WTC11 (cell line): ENCODE data around the gene EBF3. TPM values are rescaled to one million over a fixed set of nuclear protein-coding genes. Genes with fewer than 3 reads are reported as not detected.

Experiments
- ATAC-seq: fragments of 200-7000 bp; cut with Tn5 transposase; 2 replicates; pipeline ENCODE4 v1.10.0; 2021; ENCODE audit warnings: mild to moderate bottlenecking, moderate library complexity
- CTCF ChIA-PET: fragments of 300-600 bp; sonication (Branson Sonifier 250); formaldehyde crosslinking; loops from one replicate; lab custom pipeline; 2021; ENCODE audit warnings: antibody characterized with exemption; lab: Charles Lee
- POLR2A ChIA-PET: fragments of 350-600 bp; sonication (Branson Sonifier 250); formaldehyde crosslinking; loops from one replicate; lab custom pipeline; 2021; ENCODE audit warnings: antibody characterized with exemption; lab: Charles Lee
- DNase-seq: peaks from one replicate; pipeline ENCODE4 v3.0.0; 2021; ENCODE audit warnings: low spot score
- H3K27ac Mint-ChIP-seq: 2 replicates; pipeline ENCODE4 v1.8.0; 2021; ENCODE audit warnings: mixed read lengths
- H3K27me3 Mint-ChIP-seq: 2 replicates; pipeline ENCODE4 v1.8.0; 2021; ENCODE audit warnings: low read depth, mild to moderate bottlenecking, moderate library complexity, mixed read lengths
- H3K36me3 Mint-ChIP-seq: 2 replicates; pipeline ENCODE4 v1.8.0; 2021; ENCODE audit warnings: mixed read lengths
- H3K4me1 Mint-ChIP-seq: 2 replicates; pipeline ENCODE4 v1.8.0; 2022; ENCODE audit warnings: mixed read lengths
- H3K4me3 Mint-ChIP-seq: 2 replicates; pipeline ENCODE4 v1.8.0; 2021; ENCODE audit warnings: mild to moderate bottlenecking, moderate library complexity, mixed read lengths
- H3K9me3 Mint-ChIP-seq: 2 replicates; pipeline ENCODE4 v1.8.0; 2021; ENCODE audit warnings: mixed read lengths
- ATF3 ChIP-seq: sonication (generic); formaldehyde crosslinking; conservative IDR thresholded peaks from 2 replicates; pipeline ENCODE4 v1.8.1; 2022; ENCODE audit warnings: mild to moderate bottlenecking, missing genetic modification reagents
- CBFB ChIP-seq: sonication (generic); formaldehyde crosslinking; IDR thresholded peaks from 2 replicates; pipeline ENCODE4 v1.8.1; 2022; ENCODE audit warnings: mild to moderate bottlenecking, low read depth, missing genetic modification reagents
- CDX4 ChIP-seq: fragments of 250-450 bp; sonication (Bioruptor Pico); IDR thresholded peaks from 2 replicates; pipeline ENCODE4 v1.9.0; 2021; ENCODE audit warnings: moderate library complexity, mild to moderate bottlenecking, inconsistent platforms, borderline replicate concordance
- CTCF ChIP-seq: fragments of 200-600 bp; IDR thresholded peaks from 2 replicates; pipeline ENCODE4 v1.8.0; 2022; ENCODE audit warnings: antibody characterized with exemption
- ETV6 ChIP-seq: sonication (generic); formaldehyde crosslinking; IDR thresholded peaks from 2 replicates; pipeline ENCODE4 v1.8.1; 2022; ENCODE audit warnings: mild to moderate bottlenecking, missing genetic modification reagents
- FOXP1 ChIP-seq: sonication (generic); formaldehyde crosslinking; IDR thresholded peaks from 2 replicates; pipeline ENCODE4 v1.8.0; 2022; ENCODE audit warnings: missing genetic modification reagents, mild to moderate bottlenecking, moderate library complexity, borderline replicate concordance
- NFYB ChIP-seq: sonication (generic); formaldehyde crosslinking; conservative IDR thresholded peaks from 2 replicates; pipeline ENCODE4 v1.8.0; 2022; ENCODE audit warnings: low read depth, missing genetic modification reagents
- NR3C1 ChIP-seq: sonication (generic); formaldehyde crosslinking; conservative IDR thresholded peaks from 2 replicates; pipeline ENCODE4 v1.8.1; 2023; ENCODE audit warnings: low read depth, mild to moderate bottlenecking, missing genetic modification reagents
- PRRX2 ChIP-seq: fragments of 250-450 bp; sonication (Bioruptor Pico); IDR thresholded peaks from 2 replicates; pipeline ENCODE4 v1.8.0; 2021; ENCODE audit warnings: mild to moderate bottlenecking
- SMAD4 ChIP-seq: sonication (generic); formaldehyde crosslinking; IDR thresholded peaks from 2 replicates; pipeline ENCODE4 v1.8.0; 2022; ENCODE audit warnings: mild to moderate bottlenecking, missing genetic modification reagents
- TEAD1 ChIP-seq: sonication (generic); formaldehyde crosslinking; IDR thresholded peaks from 2 replicates; pipeline ENCODE4 v1.8.0; 2022; ENCODE audit warnings: mild to moderate bottlenecking, missing genetic modification reagents
- USF2 ChIP-seq: sonication (generic); formaldehyde crosslinking; IDR thresholded peaks from 2 replicates; pipeline ENCODE4 v1.8.1; 2023; ENCODE audit warnings: mild to moderate bottlenecking, missing genetic modification reagents, moderate library complexity
- ZNF138 ChIP-seq: sonication (generic); formaldehyde crosslinking; conservative IDR thresholded peaks from 2 replicates; pipeline ENCODE4 v1.8.1; 2022; ENCODE audit warnings: mild to moderate bottlenecking, moderate library complexity, missing genetic modification reagents
- ZNF219 ChIP-seq: sonication (generic); formaldehyde crosslinking; IDR thresholded peaks from 2 replicates; pipeline ENCODE4 v1.8.0; 2023; ENCODE audit warnings: missing genetic modification reagents, mild to moderate bottlenecking, borderline replicate concordance
- ZNF232 ChIP-seq: sonication (generic); formaldehyde crosslinking; IDR thresholded peaks from 2 replicates; pipeline ENCODE4 v1.8.0; 2022; ENCODE audit warnings: mild to moderate bottlenecking, missing genetic modification reagents
- ZNF281 ChIP-seq: sonication (generic); formaldehyde crosslinking; IDR thresholded peaks from 2 replicates; pipeline ENCODE4 v1.8.0; 2023; ENCODE audit warnings: mild to moderate bottlenecking, missing genetic modification reagents
- ZNF671 ChIP-seq: fragments of 250-450 bp; sonication (Bioruptor Pico); IDR thresholded peaks from 2 replicates; pipeline ENCODE4 v1.8.0; 2021; ENCODE audit warnings: mild to moderate bottlenecking
- total RNA-seq: library from RNA; stranded (reverse); gene quantifications from 3 replicates; pipeline ENCODE4 v1.2.3, GENCODE V29; 2021
- TF ChIP-seq, protein P1 (sequence below): fragments of 250-450 bp; sonication (Bioruptor Pico); IDR thresholded peaks from 2 replicates; pipeline ENCODE4 v1.9.0; 2021; ENCODE audit warnings: mild to moderate bottlenecking
- TF ChIP-seq, protein P2 (sequence below): sonication (generic); formaldehyde crosslinking; IDR thresholded peaks from 2 replicates; pipeline ENCODE4 v1.8.0; 2022; ENCODE audit warnings: mild to moderate bottlenecking, missing genetic modification reagents
- TF ChIP-seq, protein P3 (sequence below): sonication (generic); formaldehyde crosslinking; IDR thresholded peaks from 2 replicates; pipeline ENCODE4 v1.8.1; 2023; ENCODE audit warnings: mild to moderate bottlenecking, missing genetic modification reagents
- TF ChIP-seq, protein P4 (sequence below): sonication (generic); formaldehyde crosslinking; IDR thresholded peaks from 2 replicates; pipeline ENCODE4 v1.8.0; 2022; ENCODE audit warnings: mild to moderate bottlenecking, missing genetic modification reagents
- TF ChIP-seq, protein P5 (sequence below): sonication (generic); formaldehyde crosslinking; IDR thresholded peaks from 2 replicates; pipeline ENCODE4 v1.8.1; 2023; ENCODE audit warnings: mild to moderate bottlenecking, missing genetic modification reagents, borderline replicate concordance

Gene EBF3
- total RNA-seq, 1 experiment from 2014 or later: 1.2 TPM

GRCh38 chr10:129999140-129999539, 35.1 kb upstream of the EBF3 start:
- Mint-ChIP-seq H3K27ac (no peak overlapping the region), H3K36me3 (no peaks in the 10 kb centered on the region), H3K9me3 (peaks cover 19% of the 10 kb centered on the region), H3K4me3 (no peak overlapping the region), H3K4me1 (no peaks in the 10 kb centered on the region), H3K27me3 (no peaks in the 10 kb centered on the region; the same call in 1 of the 2 replicates)
- ATAC-seq: no peak
- CTCF ChIA-PET: interaction anchor here (0.6 kb wide), 1 partner anchor 67 kb away, joined by 4 read pairs; no protein-coding TSS in a partner anchor
- POLR2A ChIA-PET: no interaction called here
- no peak for TF ChIP-seq NR3C1
- no peak for TF ChIP-seq SMAD4
- TF ChIP-seq, protein P1, sequence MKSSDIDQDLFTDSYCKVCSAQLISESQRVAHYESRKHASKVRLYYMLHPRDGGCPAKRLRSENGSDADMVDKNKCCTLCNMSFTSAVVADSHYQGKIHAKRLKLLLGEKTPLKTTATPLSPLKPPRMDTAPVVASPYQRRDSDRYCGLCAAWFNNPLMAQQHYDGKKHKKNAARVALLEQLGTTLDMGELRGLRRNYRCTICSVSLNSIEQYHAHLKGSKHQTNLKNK (CRISPR knock-in tag): no peak
- no peak for TF ChIP-seq NFYB (CRISPR knock-in tag)
- TF ChIP-seq TEAD1 (CRISPR knock-in tag): no peak
- no peak for TF ChIP-seq ZNF219 (CRISPR knock-in tag)
- TF ChIP-seq, protein P2, sequence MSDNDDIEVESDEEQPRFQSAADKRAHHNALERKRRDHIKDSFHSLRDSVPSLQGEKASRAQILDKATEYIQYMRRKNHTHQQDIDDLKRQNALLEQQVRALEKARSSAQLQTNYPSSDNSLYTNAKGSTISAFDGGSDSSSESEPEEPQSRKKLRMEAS (CRISPR knock-in tag): no peak
- TF ChIP-seq ATF3 (CRISPR knock-in tag): no peak
- TF ChIP-seq FOXP1 (CRISPR knock-in tag): no peak
- TF ChIP-seq ZNF138 (CRISPR knock-in tag): no peak
- no peak for TF ChIP-seq ZNF671 (CRISPR knock-in tag)
- TF ChIP-seq ZNF232 (CRISPR knock-in tag): no peak
- no peak for TF ChIP-seq CBFB (CRISPR knock-in tag)
- TF ChIP-seq, protein P3, sequence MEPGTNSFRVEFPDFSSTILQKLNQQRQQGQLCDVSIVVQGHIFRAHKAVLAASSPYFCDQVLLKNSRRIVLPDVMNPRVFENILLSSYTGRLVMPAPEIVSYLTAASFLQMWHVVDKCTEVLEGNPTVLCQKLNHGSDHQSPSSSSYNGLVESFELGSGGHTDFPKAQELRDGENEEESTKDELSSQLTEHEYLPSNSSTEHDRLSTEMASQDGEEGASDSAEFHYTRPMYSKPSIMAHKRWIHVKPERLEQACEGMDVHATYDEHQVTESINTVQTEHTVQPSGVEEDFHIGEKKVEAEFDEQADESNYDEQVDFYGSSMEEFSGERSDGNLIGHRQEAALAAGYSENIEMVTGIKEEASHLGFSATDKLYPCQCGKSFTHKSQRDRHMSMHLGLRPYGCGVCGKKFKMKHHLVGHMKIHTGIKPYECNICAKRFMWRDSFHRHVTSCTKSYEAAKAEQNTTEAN (CRISPR knock-in tag): no peak
- TF ChIP-seq CDX4 (CRISPR knock-in tag): no peak
- no peak for TF ChIP-seq PRRX2
- no peak for DNase-seq

- no peak overlapping the region for H3K27ac Mint-ChIP-seq
- TF ChIP-seq, protein P4, sequence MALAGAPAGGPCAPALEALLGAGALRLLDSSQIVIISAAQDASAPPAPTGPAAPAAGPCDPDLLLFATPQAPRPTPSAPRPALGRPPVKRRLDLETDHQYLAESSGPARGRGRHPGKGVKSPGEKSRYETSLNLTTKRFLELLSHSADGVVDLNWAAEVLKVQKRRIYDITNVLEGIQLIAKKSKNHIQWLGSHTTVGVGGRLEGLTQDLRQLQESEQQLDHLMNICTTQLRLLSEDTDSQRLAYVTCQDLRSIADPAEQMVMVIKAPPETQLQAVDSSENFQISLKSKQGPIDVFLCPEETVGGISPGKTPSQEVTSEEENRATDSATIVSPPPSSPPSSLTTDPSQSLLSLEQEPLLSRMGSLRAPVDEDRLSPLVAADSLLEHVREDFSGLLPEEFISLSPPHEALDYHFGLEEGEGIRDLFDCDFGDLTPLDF: no peak
- TF ChIP-seq CTCF: no peak
- no peak for TF ChIP-seq USF2
- TF ChIP-seq ZNF281 (CRISPR knock-in tag): no peak
- no peak for TF ChIP-seq ETV6 (CRISPR knock-in tag)
- TF ChIP-seq, protein P5, sequence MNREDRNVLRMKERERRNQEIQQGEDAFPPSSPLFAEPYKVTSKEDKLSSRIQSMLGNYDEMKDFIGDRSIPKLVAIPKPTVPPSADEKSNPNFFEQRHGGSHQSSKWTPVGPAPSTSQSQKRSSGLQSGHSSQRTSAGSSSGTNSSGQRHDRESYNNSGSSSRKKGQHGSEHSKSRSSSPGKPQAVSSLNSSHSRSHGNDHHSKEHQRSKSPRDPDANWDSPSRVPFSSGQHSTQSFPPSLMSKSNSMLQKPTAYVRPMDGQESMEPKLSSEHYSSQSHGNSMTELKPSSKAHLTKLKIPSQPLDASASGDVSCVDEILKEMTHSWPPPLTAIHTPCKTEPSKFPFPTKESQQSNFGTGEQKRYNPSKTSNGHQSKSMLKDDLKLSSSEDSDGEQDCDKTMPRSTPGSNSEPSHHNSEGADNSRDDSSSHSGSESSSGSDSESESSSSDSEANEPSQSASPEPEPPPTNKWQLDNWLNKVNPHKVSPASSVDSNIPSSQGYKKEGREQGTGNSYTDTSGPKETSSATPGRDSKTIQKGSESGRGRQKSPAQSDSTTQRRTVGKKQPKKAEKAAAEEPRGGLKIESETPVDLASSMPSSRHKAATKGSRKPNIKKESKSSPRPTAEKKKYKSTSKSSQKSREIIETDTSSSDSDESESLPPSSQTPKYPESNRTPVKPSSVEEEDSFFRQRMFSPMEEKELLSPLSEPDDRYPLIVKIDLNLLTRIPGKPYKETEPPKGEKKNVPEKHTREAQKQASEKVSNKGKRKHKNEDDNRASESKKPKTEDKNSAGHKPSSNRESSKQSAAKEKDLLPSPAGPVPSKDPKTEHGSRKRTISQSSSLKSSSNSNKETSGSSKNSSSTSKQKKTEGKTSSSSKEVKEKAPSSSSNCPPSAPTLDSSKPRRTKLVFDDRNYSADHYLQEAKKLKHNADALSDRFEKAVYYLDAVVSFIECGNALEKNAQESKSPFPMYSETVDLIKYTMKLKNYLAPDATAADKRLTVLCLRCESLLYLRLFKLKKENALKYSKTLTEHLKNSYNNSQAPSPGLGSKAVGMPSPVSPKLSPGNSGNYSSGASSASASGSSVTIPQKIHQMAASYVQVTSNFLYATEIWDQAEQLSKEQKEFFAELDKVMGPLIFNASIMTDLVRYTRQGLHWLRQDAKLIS (CRISPR knock-in tag): no peak
- TF ChIP-seq, protein P1 (CRISPR knock-in tag): no peak
- H3K36me3 Mint-ChIP-seq: no peaks in the 10 kb centered on the region
- DNase-seq: no peak
- no peaks in the 10 kb centered on the region; the same call in 1 of the 2 replicates for H3K27me3 Mint-ChIP-seq
- H3K9me3 Mint-ChIP-seq: peaks cover 30% of the 10 kb centered on the region
- H3K4me3 Mint-ChIP-seq: no peak overlapping the region
- ChIA-PET CTCF (interaction anchor here (0.5 kb wide), 1 partner anchor 115 kb away, joined by 7 read pairs; no protein-coding TSS in a partner anchor), POLR2A (no interaction called here)
- no peak for ATAC-seq
- no peaks in the 10 kb centered on the region for H3K4me1 Mint-ChIP-seq
Observed at GRCh38 chr10:129993621-129994020, 29.5 kb upstream of the EBF3 start.
